HG02678 (cell line): Measurements from ENCODE around the gene SLC30A7.
A peak's percentile ranks its signal among the peaks of the same experiment; 100 is the strongest.
"Not testable (repeated sequence)": the region's sequence is repeated elsewhere in the genome, so short reads cannot be mapped to it uniquely, and the experiment has no call there.

Source experiments
- ATAC-seq: cut with Tn5 transposase; IDR thresholded peaks from one replicate; pipeline ENCODE4 v1.9.1; 2021; ENCODE audit warnings: mild to moderate bottlenecking, moderate library complexity; ENCODE audit not compliant: unreplicated experiment

Gene SLC30A7

DNA sequence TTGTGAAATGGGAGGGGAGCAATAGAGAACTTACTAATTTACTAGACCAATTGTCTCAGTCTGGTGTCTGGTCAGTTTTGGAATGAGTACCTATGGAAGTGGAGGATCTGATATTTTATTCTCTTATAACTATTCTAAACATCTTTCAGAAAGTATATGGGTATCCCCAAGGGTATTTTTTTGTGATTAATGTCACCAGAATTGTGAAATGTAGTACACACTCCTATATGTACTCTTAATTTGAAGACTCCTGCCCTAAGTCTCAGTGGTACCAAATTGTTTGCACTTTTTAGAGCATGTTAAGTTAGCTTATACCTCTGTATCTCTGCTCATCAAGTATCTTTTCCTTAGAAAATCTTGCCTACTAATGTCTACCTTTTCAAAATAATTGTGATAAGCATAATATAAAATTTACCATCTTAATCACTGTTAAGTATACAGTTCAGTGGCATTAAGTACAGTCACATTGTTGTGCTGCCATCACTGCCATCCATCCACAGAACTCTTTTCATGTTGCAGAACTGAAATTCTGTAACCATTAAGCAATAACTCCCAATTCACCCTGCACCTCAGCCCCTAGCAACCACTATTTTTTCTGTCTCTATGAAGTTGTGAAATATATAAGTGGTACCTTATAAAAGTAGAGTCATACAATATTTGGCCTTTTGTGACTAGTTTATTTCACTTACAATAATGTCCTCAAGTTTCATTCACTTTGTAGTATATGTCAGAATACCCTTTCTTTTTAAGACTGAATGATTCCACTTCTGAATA, 40.5 kb downstream of the SLC30A7 start:
- no peak for ATAC-seq

DNA sequence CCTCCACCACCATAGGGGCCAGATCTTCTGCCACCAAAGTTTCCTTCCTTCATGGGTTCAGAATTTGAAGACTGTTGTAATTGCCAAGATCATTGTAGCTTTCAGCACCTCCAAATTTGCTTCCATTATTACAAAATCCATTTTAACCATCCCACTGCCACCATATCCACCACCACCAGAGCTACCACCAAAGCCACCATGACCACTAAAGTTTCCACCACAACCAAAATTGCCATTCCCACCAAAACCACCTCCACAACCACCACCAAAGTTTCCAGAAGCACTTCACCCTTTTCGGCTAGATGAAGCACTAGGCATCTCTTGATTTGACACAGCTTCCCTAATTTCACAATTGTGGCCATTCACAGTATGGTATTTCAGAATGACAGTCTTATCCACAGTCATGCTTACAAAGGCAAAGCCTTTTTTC, 45.2 kb downstream of the SLC30A7 start:
- ATAC-seq, result no peak

DNA sequence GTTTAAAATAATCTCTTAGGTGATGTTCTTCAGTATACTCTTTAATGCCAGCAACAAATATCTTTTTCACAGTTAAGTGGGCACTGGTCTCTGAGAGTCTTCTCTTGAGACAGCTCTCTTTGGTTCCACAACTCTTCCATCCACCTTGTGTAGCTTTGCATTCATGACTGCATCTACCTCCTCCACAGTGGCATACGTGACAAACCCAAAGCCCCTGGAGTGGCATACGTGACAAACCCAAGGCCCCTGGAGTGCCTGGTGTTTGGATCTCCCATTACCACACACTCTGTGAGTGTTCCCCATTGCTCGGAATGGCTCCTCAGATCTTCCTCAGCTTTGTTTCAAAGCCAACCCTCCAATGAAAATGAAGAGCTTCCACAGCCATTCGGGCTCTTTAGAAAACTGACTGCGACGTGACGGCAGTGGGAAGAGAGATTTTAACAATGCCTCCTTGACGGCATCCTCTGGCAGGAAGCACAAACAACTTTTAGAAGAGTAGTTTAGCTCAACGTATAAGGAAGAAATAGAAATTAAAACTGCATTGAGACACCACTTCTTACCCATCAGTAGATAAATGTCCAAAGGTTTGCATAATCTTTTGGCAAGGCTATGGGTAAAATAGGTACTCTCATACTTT, 45.8 kb downstream of the SLC30A7 start:
- ATAC-seq, result no peak

DNA sequence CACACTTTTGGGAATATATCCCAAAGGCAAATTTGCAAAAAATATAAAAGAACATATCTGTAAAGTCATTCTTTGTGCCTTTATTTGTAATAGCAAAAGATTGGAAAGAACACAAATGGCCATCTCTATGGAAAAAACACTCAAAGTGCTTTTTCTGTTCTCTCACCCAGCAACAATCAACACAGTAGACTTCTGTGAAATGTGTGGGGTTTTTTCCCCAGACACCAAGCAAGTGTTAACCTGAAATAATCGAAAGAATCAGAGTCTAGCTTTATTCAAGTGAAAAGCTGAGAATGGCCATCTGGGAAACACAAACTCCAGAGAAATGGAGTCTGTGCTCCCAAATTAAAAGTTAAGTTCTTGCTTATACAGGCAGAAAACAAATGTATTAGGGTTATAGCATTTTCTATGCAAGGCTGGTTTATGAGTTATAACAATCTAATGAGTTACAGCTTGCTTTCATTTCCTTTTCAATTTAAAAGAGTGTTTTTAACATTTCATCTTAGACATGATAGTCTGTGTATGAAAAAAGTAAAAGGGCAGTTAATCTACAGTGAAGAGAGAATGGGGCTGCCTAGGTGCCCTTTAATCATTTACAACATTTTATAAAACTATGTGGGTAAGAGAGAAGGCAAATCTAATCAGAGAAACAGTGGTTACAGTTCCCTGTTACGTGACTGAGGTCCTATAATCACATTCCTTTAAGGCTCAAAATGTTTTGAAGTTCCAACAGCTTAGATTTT, 46.6 kb downstream of the SLC30A7 start:
- no peak for ATAC-seq

DNA sequence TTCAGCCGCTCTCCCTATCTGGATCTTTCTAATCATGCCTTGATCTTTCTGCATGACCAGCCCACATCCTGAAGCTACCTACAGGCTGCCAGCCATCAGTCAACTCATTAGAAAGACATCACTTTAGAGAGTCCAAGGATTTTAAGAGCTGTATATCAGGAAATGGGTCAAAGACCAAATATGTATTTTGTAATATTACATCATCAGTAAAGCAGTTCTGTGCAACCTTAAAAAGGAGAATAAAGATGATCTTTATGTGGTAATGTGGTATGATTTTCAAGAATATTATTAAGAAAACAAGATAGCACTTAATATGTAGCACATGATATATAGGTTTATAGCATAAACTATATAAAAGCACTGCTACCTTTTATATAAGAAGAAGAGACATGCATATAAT, 47.6 kb downstream of the SLC30A7 start:
- ATAC-seq, result no peak

DNA sequence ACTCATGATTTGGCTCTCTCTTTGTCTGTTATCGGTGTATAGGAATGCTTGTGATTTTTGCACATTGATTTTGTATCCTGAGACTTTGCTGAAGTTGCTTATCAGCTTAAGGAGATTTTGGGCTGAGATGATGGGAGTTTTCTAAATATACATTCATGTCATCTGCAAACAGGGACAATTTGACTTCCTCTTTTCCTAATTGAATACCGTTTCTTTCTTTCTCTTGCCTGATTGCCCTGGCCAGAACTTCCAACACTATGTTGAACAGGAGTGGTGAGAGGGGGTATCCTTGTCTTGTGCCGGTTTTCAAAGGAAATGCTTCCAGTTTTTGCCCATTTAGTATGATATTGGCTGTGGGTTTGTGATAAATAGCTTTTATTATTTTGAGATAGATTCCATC, 50.2 kb downstream of the SLC30A7 start:
- not testable (repeated sequence) for ATAC-seq

DNA sequence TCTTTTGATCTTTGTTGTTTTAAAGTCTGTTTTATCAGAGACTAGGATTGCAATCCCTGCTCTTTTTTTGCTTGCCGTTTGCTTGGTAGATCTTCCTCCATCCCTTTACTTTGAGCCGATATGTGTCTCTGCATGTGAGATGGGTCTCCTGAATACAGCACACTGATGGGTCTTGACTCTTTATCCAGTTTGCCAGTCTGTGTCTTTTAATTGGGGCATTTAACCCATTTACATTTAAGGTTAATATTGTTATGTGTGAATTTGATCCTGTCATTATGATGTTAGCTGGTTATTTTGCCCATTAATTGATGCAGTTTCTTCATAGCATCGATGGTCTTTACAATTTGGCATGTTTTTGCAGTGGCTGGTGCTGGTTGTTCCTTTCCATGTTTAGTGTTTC, 51.9 kb downstream of the SLC30A7 start:
- ATAC-seq, result not testable (repeated sequence)

DNA sequence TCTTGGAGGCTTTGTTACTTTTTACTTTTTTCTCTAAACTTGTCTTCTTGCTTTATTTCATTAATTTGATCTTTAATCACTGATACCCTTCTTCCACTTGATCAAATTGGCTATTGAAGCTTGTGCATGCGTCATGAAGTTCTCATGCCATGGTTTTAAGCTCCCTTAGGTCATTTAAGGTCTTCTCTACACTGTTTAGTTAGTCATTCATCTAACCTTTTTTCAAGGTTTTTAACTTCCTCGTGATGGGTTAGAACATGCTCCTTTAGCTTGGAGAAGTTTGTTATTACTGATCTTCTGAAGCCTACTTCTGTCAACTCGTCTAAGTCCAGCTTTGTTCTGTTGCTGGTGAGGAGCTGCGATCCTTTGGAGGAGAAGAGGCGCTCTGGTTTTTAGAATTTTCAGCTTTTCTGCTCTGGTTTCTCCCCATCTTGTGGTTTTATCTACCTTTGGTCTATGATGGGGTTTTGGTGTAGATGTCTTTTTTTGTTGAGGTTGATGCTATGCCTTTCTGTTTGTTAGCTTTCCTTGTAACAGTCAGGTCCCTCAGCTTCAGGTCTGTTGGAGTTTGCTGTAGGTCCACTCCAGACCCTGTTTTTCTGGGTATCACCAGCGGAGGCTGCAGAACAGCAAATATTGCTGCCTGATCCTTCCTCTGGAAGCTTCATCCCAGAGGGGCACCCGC, 53.0 kb downstream of the SLC30A7 start:
- ATAC-seq, result not testable (repeated sequence)

DNA sequence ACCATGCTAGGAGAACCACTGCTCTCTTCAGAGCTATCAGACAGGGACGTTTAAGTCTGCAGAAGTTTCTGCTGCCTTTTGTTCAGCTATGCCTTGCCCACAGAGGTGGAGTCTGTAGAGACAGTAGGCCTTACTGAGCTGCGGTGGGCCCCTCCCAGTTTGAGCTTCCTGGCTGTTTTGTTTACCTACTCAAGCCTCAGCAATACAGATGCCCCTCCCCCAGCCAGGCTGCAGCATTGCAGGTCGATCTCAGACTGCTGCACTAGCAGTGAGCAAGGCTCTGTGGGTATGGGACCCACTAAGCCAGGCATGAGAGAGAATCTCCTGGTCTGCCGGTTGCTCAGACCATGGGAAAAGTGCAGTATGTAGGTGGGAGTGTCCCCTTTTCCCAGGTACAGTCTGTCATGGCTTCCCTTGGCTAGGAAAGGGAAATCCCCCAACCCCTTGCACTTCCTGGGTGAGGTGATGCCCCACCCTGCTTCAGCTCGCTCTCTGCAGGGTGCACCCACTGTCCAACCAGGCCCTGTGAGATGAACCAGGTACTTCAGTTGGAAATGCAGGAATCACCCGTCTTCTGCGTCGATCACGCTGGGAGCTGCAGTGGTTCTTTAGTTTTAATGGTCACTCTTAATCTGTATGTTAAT, 53.7 kb downstream of the SLC30A7 start:
- peak; percentile 84 for ATAC-seq

DNA sequence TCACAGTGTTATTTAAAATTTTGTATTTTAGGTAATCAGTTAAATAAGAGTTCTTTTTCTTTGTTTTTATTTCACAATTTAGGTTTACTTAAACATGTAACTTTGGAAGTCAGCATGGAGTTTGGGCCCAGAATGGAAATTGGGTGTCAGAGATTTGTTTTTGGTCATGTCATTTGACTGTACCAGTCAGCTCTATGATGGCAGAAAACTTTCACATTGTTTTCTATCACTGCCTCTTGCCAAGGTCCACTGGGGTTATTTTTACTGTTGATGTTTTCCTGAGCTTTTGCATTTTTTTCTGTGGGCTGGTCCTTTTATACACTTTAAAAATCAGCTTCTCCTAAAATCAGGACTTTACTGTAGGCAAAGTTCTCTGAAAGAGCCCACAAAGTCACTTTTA, 54.4 kb downstream of the SLC30A7 start:
- ATAC-seq, result no peak

DNA sequence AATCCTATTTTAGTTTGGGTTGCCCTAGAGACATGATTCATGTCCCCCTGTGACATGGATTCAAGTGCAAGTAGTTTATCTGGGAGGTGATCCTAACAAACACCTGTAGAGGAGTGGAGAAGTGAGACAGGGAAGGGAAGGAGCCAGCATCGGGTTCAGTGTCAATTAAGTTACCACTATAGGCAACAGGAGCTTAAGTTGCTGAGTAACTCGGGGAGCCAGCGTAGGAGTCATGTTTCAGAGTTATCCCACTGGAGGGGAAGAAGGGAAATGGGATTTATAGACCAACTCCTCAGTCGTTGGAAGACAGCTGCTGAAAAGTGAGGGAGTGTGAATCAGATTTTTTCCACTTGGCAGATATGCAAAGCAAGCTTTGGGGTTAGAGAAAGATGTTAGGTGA, 54.9 kb downstream of the SLC30A7 start:
- no peak for ATAC-seq

DNA sequence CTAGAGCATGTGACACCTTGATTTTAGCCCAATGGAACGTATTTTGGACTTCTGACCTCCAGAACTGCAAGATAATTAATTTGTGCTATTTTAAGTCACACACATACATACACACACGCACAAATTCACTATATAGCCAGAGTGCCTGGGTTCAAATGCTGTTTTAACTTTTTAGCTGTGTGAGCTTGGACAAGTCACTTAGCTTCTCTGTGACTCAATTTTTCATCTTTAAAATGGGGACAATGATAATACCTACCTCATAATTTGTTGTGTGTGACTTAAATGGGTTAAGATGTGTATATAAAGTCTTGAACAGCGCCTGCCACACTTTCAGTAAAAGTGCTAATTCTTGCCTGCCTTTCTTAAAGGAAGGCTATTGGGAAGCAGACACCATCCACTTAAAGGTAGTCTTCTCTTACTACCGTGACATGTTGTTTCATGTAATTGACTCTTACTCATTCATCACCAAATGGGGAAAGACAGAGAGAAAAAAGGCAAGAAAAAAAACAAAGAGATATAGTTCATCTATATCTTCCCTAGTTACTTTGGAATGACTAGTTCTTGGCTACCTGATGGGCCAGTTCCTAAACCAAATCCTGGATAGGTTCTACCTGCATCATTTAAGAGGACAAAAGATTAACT, 56.3 kb downstream of the SLC30A7 start:
- ATAC-seq, result no peak

DNA sequence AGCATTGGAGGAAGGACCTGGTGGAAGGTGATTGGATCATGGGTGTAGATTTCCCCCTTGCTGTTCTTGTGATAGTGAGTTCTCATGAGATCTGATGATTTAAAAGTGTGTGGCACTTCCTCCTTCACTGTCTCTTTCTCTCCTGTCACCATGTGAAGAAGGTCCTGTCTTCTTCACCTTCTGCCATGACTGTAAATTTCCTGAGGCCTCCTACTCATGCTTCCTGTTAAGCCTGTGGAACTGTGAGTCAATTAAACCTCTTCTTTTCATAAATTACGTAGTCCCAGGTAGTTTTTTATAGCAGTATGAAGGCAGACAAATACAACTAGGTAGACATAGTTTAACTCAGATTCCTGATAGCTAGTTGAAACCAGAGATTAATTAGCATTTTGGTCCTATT, 57.1 kb downstream of the SLC30A7 start:
- not testable (repeated sequence) for ATAC-seq

DNA sequence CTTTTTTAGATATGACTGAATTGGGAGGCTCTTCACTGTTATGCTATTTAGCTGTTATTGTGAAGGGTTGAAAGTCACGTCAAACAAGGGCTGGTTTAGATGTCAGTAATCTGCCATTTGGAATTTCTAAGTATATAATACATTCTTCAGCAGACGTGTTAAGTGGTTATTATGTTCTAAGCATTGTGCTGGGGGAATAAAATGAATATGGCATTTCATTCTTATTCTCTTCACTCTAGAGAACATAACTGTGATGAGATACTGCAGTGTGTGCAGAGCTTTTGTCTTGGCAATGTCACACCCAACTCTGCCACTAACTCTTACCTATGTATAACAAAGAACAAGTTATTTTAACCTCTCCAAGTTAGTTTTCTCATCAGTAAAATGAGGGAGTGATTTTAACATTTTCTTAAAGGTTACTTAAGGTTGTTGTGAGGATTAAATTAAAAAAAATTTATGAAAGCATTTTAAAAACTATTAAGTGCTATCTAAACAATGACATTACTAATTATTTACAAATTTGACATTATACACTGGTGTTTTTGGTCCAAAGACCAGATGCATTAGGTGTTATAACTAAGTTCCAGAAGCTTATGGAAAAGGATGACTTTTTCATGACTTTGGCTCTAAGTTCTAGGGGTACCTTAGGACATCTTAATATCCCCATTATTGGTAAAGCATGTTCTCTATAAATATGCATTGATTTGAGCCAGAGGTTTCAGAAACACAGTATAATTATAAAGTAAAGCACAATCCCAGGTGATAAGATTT, 58.3 kb downstream of the SLC30A7 start:
- no peak for ATAC-seq

DNA sequence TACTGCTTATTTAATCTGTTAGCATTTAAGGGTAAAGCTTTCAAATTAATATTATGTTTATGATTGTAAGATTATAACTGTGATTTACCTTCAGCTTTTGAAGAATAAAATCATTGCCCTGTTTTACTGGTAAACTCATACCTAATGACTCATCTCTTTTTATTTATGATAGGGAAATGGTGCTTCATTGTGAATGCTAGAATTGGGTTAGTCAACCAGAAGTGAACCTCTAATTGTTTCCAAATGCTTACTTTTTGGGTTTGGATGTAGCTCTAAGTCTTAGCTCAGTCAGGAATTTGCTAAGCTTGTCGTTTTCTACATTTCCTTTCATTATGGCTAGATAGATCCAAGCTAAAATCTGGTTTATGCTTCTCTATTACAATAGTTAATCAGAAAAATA, 59.4 kb downstream of the SLC30A7 start:
- ATAC-seq, result no peak

DNA sequence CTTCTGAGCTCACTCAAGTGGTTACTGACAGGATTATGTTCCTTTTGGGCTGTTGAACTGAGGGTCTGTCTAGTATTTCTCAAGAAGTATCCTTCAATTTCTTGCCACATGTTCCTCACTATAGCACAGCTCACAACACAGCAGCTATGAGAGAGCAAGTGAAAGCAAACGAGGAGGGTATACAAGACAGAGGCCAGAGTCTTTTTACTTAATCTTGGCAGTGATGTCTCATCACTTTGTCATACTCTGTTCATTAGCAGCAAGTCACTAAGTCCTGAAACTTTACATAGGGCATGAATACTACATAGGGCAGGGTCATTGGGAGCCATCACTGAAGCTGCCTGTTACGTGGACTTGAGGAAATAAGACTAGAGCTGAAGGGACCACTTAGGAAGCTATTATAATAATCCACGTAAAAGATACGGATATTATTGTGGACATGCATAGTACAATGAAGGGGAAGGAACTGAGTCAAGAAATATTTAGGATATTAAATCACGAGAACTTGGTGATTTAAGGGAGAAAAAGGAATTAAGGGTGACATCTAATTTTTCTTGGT, 63.7 kb downstream of the SLC30A7 start:
- no peak for ATAC-seq

DNA sequence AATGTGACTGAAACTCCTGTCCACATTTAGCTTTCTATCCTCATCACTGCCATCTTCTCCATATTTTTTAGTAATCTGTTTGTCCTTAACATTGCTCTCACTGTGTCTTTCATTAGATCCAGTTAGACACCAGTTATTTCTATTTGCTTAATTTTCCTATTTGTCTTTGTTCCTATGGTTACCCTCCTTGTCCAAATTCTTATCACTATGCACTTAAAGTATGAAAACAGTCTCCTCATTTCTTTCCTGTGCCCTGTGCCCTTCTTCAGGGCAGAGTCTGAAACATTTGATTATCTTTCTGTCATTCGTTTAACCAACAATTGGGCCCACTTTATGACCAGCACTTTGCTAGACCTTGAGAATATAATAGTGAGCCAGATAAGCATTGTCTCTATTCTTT, 64.2 kb downstream of the SLC30A7 start:
- ATAC-seq, result no peak

DNA sequence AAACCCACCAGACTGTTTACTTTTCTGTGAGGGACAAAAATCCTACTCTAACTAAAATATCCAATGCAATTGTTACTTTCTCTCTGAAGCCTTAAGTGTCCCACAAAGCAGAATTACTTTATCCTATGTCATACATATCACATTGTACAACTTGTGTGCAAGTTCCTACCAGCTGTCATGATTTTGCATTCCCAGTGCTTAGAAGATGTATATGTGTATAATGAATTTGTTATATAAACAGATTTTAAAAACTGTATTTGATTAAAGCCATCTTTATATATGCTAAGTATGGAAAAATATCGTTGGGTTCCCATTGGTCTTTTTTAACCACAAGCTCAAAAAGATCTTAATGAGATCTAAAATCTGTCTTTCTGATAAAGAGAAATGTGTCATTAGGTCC, 72.7 kb downstream of the SLC30A7 start:
- ATAC-seq, result no peak

DNA sequence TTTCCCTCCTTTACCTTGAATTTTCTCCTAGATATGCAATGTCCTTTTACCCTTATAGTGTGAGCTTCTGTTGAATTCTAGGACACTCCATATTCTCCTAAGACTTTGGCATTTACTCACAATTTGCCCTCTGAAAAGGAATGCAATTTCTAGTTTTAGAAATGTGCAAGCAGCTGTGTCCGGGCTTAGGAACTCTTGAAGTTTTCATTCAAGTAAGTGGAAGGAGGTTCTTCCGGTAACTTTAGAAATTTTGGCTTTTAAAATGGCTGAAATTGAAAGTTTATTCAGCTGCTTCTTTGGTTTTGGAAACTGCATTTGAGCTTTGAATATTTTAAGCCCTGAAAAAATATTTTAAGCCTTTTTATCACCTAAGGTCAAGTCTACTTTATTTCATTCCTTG, 73.4 kb downstream of the SLC30A7 start:
- no peak for ATAC-seq
